ENCODE measurements around the gene HS3ST4.
"Not testable (repeated sequence)": the region's sequence is repeated elsewhere in the genome, so short reads cannot be mapped to it uniquely, and the experiment has no call there.

The HS3ST4 gene

GRCh38 chr16:25734430-25735385, 42.9 kb downstream of the HS3ST4 start:
- no peak for DNase-seq

DNA sequence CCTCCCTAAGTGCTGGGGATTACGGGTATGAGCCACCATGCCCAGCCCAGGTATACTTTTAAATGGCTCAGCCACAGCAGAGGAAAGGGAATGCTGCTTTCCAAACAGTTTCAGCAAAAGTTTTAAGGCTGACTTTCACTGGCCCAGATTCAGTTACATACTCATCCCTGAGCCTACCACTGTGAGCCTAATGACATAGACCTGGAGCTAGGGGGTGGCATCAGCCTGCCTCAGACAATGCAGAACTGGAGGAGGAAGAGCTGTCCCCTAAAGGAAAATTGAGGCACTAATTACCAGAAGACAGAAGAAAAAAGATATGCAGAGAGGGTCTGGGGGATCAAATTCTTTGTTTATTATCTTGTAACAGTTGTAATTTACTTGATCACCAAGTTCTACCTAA, 43.9 kb downstream of the HS3ST4 start:
- no peak for DNase-seq

GRCh38 chr16:25747160-25747758, 55.5 kb downstream of the HS3ST4 start:
- no peak for DNase-seq

DNA sequence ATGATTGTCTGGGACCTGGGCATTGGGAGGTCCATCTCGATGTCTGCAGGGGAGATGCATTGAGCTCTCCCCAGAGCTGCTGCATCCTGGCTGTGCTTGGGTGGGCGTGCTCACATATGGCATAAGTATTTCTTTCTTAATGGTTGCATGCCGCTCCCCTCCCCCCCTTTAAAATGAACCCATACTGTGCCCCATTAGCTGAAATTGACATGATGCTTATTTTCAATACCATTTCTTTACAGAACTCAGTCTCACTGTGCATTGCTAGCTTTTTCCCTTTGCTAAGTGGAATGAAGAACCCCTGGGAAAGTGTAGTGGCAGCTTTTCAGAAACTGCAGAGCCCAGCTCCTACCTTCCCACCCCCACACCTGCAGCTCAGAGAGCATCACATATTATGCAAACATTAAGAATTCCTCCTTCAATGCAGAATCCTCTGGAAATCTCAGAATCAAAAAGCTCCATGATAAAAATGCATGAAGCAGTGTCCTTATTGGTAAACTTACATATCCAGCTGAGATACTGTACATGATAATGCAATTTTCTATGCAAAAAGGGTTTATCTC, 56.4 kb downstream of the HS3ST4 start:
- DNase-seq, result no peak

- no peak for DNase-seq
These were observed 58.9 kb downstream of the HS3ST4 start for GRCh38 chr16:25750488-25751216.

DNA sequence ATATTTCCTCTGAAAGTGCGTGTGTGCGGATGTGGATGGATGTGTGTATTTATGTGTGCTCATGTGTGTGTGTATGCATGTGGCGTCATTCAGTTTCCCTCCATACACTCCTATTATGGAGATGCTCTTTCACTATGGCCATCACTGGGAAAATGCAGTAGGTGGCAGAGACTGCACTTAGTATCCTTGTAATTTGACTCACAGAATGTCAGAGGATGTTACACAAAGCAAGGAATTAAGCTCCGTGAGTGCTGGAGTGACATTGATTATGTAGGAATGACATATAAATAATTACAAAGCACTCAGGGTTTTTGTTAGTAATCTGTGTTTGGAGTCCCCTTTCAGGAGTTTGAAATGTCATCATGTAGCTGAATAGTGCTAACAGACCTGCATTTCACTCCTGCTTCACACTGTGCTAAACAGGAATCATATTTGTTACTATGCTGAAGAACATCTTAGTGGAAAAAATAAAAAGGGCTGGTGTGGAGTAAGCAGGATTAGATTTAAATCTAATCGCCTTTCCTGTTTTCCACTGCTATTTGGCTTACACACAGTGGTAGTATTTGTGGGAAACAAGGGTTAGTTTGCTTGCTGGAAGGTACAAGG, 59.6 kb downstream of the HS3ST4 start:
- no peak for DNase-seq

DNA sequence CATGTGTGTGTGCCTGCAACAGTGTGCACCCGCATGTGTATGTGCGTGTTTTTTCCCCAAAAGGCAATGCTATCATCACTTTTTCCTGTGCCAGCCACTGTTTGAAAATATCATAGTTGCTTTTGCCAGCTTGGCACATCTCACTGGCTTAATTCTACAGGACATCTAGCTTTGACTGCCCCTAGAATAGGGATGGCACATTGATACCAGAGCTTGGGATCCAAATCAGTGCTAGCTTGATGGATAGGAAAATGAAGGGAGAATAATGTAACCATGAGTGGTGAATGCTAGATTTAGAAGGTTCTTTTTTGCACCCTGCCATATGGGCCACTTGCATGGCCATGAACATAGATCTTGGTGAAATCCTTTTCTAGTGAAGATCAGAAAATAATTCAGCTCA, 72.7 kb downstream of the HS3ST4 start:
- DNase-seq, result no peak

DNA sequence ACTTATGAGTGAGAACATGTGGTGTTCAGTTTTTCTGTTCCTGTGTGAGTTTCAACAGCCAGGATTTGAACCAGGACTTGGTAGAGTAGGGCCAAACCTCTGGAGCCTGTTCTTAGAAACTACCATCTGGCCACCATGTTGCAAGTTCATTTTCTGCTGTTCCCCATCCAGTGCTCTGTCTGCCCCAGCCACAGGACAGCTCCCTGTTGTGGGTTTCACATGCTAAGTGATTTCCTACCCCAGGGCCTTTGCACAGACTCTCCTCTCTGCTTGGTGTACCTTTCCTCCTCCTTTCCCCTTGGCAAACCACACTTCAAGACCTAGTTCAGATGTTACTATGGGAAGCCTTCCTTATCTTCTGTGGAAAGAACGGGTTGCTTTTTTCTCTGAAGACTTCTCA, 79.5 kb downstream of the HS3ST4 start:
- no peak for DNase-seq

- DNase-seq, result no peak
These were observed 80.2 kb downstream of the HS3ST4 start for GRCh38 chr16:25771812-25772568.

GRCh38 chr16:25776214-25776613, 84.5 kb downstream of the HS3ST4 start:
- DNase-seq, result not testable (repeated sequence)

- DNase-seq, result no peak
These were observed 91.5 kb downstream of the HS3ST4 start for GRCh38 chr16:25783226-25783625.

DNA sequence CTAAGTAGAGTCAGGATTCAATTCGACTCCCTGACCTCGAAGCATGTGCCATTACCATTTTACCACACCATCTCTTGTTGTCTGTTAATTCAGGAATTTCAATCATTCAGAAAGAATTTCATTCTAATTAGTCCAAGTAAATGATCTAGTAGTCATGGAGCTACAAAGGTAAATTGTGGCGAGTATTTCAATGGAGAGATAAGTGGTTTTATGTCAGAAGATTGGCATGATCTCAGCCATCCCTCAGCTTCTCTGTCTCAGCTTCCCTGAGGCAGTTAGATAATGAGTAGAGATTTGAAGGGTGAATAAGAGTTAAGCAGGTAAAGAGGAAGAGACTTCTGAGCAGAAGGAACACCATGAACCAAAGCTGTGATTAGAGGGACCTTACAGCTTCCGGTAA, 93.6 kb downstream of the HS3ST4 start:
- no peak for DNase-seq

GRCh38 chr16:25786748-25787147, 95.0 kb downstream of the HS3ST4 start:
- DNase-seq, result no peak

DNA sequence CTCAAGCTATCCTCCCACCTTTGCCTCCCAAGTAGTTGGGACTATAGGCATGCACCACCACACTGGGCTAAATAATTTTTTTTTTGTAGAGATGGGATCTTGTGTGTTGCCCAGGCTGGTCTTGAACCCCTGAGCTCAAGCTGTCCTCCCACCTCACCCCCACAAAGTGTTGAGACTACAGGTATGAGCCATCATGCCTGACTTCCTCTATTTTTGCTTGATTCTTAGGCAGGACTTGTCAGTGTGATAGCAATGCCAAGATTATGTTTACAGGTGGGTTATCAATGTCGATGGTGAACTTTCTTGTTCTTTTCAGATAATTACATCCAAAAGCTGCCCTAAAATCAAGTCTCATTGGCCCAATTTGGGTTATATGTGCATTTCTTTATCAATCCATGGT, 96.9 kb downstream of the HS3ST4 start:
- DNase-seq, result no peak

GRCh38 chr16:25796239-25796638, 104.5 kb downstream of the HS3ST4 start:
- DNase-seq, result no peak

DNA sequence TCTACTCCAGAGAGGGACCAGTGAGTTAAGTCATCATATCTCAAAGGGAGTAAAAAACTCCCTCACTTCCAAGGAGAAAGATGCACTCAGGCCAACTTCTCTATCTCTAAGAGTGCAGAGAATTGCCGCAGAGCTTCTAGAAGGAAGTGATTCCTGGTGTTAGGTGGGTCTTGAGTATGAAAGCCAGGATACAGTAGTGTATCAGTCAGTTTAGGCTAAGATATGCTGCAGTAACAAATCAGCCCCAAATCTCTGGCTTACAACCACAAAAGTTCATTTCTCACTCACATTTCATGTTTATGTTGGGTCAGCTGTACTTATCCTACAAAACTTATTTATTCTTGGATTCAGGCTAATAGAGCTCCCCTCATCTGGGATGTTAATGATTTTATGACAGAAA, 106.3 kb downstream of the HS3ST4 start:
- no peak for DNase-seq

GRCh38 chr16:25799816-25800215, 108.1 kb downstream of the HS3ST4 start:
- no peak for DNase-seq

- DNase-seq, result no peak
These were observed 120.5 kb downstream of the HS3ST4 start for GRCh38 chr16:25812215-25812614.

DNA sequence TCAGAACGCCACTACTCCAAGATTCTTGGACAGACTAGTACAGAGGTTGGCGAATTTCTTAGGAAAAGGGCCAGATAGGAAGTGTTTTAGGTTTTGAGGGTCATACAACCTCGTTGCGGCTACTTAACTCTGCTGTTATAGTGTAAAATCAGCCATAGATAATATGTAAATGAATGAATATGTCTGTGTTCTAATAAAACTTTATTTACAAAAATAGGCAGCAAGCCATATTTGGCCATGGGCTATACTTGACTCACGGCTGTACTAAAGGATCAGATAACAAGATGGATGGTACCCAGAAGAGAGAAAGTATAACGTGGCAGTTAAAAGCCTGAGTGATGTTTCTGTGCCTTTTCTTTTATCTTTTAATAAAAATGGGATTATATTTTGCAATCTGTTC, 125.5 kb downstream of the HS3ST4 start:
- DNase-seq, result no peak

GRCh38 chr16:25817876-25818275, 126.1 kb downstream of the HS3ST4 start:
- DNase-seq, result no peak

GRCh38 chr16:25823891-25824290, 132.1 kb downstream of the HS3ST4 start:
- DNase-seq, result no peak

DNA sequence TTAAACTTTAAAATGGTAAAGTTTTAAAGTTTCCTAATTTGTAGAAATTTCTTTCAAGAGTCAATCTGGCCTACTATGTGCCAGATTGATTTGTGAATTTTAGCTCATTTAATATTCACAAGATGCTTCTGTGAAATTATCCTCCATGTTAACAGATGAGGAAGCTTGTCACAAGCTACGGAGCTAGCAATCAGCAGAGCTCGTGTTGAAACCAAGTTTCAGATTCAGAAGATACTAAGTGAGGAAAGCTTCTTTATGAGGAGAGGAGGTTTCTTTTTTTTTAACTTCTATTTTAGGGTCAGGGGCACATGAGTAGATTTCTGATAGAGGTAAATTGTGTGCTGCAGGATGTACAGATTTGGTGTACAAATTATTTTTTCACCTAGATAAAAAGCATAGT, 135.9 kb downstream of the HS3ST4 start:
- DNase-seq, result no peak
